OCI-LY1 (cell line): ENCODE data around the gene IRF1.

ENCODE experiments used
- H2AFZ ChIP-seq: fragments of 200-600 bp; sonication (generic), shearing (Covaris generic); 2 replicates; pipeline ENCODE4 v1.6.0; 2014; ENCODE audit warnings: antibody characterized with exemption, mild to moderate bottlenecking, low read length
- H3F3A ChIP-seq: fragments of 200-600 bp; sonication (generic), shearing (Covaris generic); 2 replicates; pipeline ENCODE4 v1.6.0; 2014; ENCODE audit warnings: mild to moderate bottlenecking, antibody characterized with exemption, low read length, moderate library complexity; ENCODE audit not compliant: insufficient read depth
- H3K27ac ChIP-seq: fragments of 200-600 bp; sonication (generic); 2 replicates; pipeline ENCODE4 v1.5.1; 2014; ENCODE audit warnings: low read length, mixed run types, mild to moderate bottlenecking, low read depth; ENCODE audit not compliant: poor library complexity, severe bottlenecking
- H3K27me3 ChIP-seq: fragments of 200-600 bp; sonication (generic); 2 replicates; pipeline ENCODE4 v1.6.0; 2014; ENCODE audit warnings: antibody characterized with exemption, mild to moderate bottlenecking, low read length, moderate library complexity; ENCODE audit not compliant: insufficient read depth
- H3K36me3 ChIP-seq: fragments of 200-600 bp; sonication (generic); 2 replicates; pipeline ENCODE4 v1.6.1; 2014; ENCODE audit warnings: mild to moderate bottlenecking, antibody characterized with exemption, low read length, moderate library complexity, mixed read lengths; ENCODE audit not compliant: insufficient read depth
- H3K4me1 ChIP-seq: fragments of 200-600 bp; sonication (generic); 2 replicates; pipeline ENCODE4 v1.5.1; 2014; ENCODE audit warnings: mild to moderate bottlenecking, low read length, moderate library complexity; ENCODE audit not compliant: insufficient read depth, severe bottlenecking
- H3K4me2 ChIP-seq: fragments of 200-600 bp; sonication (generic), shearing (Covaris generic); 2 replicates; pipeline ENCODE4 v1.6.1; 2014; ENCODE audit warnings: low read length
- H3K4me3 ChIP-seq: fragments of 200-600 bp; sonication (generic); 2 replicates; pipeline ENCODE4 v1.5.1; 2014; ENCODE audit warnings: low read length, low read depth, mild to moderate bottlenecking, mixed read lengths; ENCODE audit not compliant: poor library complexity, severe bottlenecking
- H3K79me2 ChIP-seq: fragments of 200-600 bp; shearing (Covaris generic); 2 replicates; pipeline ENCODE4 v1.6.1; 2016; ENCODE audit warnings: mixed run types, low read length, mixed read lengths; ENCODE audit not compliant: insufficient read depth
- H3K9ac ChIP-seq: fragments of 200-600 bp; sonication (generic), shearing (Covaris generic); 2 replicates; pipeline ENCODE4 v1.6.1; 2014; ENCODE audit warnings: mild to moderate bottlenecking, low read length, mixed read lengths
- H3K9me2 ChIP-seq: fragments of 200-600 bp; sonication (generic), shearing (Covaris generic); 2 replicates; pipeline ENCODE4 v1.6.1; 2014; ENCODE audit warnings: low read depth, mild to moderate bottlenecking, low read length, mixed read lengths
- H3K9me3 ChIP-seq: fragments of 200-600 bp; shearing (Covaris generic); 2 replicates; pipeline ENCODE4 v1.6.1; 2014; ENCODE audit warnings: low read length, mixed read lengths
- H4K20me1 ChIP-seq: fragments of 200-600 bp; sonication (generic), shearing (Covaris generic); 2 replicates; pipeline ENCODE4 v1.6.0; 2016; ENCODE audit warnings: mild to moderate bottlenecking, low read length; ENCODE audit not compliant: insufficient read depth
- CTCF ChIP-seq: fragments of 200-600 bp; sonication (generic), shearing (Covaris generic); IDR thresholded peaks from 2 replicates; pipeline ENCODE4 v1.5.1; 2017; ENCODE audit warnings: mild to moderate bottlenecking, antibody characterized with exemption, low read length, moderate library complexity, mixed read lengths
- EZH2 ChIP-seq: fragments of 200-600 bp; sonication (generic), shearing (Covaris generic); IDR thresholded peaks from 2 replicates; pipeline ENCODE4 v1.8.0; 2017; ENCODE audit warnings: borderline replicate concordance, mixed run types, mild to moderate bottlenecking, antibody characterized with exemption, low read length, moderate library complexity, mixed read lengths

IRF1 gene

GRCh38 chr5:132493241-132493640 lies 2.7 kb upstream of the IRF1 start:
- H3K79me2 ChIP-seq: no peaks in the 10 kb centered on the region
- H3K4me2 ChIP-seq: no peak overlapping the region
- no peaks in the 10 kb centered on the region for H4K20me1 ChIP-seq
- H3F3A ChIP-seq: peaks cover 9% of the 10 kb centered on the region; the same call in 1 of the 2 replicates
- no peak overlapping the region for H2AFZ ChIP-seq
- TF ChIP-seq EZH2 (no peak), CTCF (no peak)
- H3K9me2 ChIP-seq: no peaks in the 10 kb centered on the region
- no peak overlapping the region for H3K27ac ChIP-seq
- H3K4me3 ChIP-seq: no peak overlapping the region
- no peak overlapping the region for H3K9ac ChIP-seq
- no peaks in the 10 kb centered on the region for H3K9me3 ChIP-seq
- H3K27me3 ChIP-seq: no peaks in the 10 kb centered on the region
- no peaks in the 10 kb centered on the region for H3K36me3 ChIP-seq
- peaks cover 43% of the 10 kb centered on the region for H3K4me1 ChIP-seq

- no peak overlapping the region for H3K4me3 ChIP-seq
- H2AFZ ChIP-seq: no peak overlapping the region
- peaks cover 9% of the 10 kb centered on the region; the same call in 1 of the 2 replicates for H3F3A ChIP-seq
- H3K79me2 ChIP-seq: no peaks in the 10 kb centered on the region
- peaks cover 3% of the 10 kb centered on the region; the same call in 1 of the 2 replicates for H3K36me3 ChIP-seq
- H3K27me3 ChIP-seq: no peaks in the 10 kb centered on the region
- peaks cover 50% of the 10 kb centered on the region for H3K4me1 ChIP-seq
- no peaks in the 10 kb centered on the region for H3K9me2 ChIP-seq
- H4K20me1 ChIP-seq: no peaks in the 10 kb centered on the region
- H3K27ac ChIP-seq: no peak overlapping the region
- no peak for TF ChIP-seq EZH2
- no peak for TF ChIP-seq CTCF
- H3K9me3 ChIP-seq: no peaks in the 10 kb centered on the region
- H3K9ac ChIP-seq: no peak overlapping the region
- H3K4me2 ChIP-seq: no peak overlapping the region
Observed at GRCh38 chr5:132492386-132493125, 2.0 kb upstream of the IRF1 start.

GRCh38 chr5:132491368-132492364 lies 1.1 kb upstream of the IRF1 start:
- no peaks in the 10 kb centered on the region for H3K9me3 ChIP-seq
- peak overlapping the region; percentile 94 for H3K4me2 ChIP-seq
- H3K79me2 ChIP-seq: no peaks in the 10 kb centered on the region
- H3K9me2 ChIP-seq: no peaks in the 10 kb centered on the region
- H3K4me3 ChIP-seq: peak overlapping the region; percentile 79
- no peaks in the 10 kb centered on the region for H4K20me1 ChIP-seq
- H3K9ac ChIP-seq: peak overlapping the region; percentile 87
- H3K36me3 ChIP-seq: peaks cover 12% of the 10 kb centered on the region
- peaks cover 9% of the 10 kb centered on the region; the same call in 1 of the 2 replicates for H3F3A ChIP-seq
- no peak for TF ChIP-seq EZH2
- TF ChIP-seq CTCF: no peak
- H3K27me3 ChIP-seq: no peaks in the 10 kb centered on the region
- peaks cover 53% of the 10 kb centered on the region for H3K4me1 ChIP-seq
- no peak overlapping the region; the same call in 1 of the 2 replicates for H2AFZ ChIP-seq
- H3K27ac ChIP-seq: no peak overlapping the region
